COLO829 (cell line): ENCODE data around the gene KCNIP1.

Experiments used
- DNase-seq: peaks from one replicate; pipeline ENCODE4 v3.0.0; 2012; ENCODE audit warnings: low spot score

The KCNIP1 gene

GRCh38 chr5:170563824-170564567, 60.2 kb downstream of the KCNIP1 start:
- DNase-seq, result no peak

DNA sequence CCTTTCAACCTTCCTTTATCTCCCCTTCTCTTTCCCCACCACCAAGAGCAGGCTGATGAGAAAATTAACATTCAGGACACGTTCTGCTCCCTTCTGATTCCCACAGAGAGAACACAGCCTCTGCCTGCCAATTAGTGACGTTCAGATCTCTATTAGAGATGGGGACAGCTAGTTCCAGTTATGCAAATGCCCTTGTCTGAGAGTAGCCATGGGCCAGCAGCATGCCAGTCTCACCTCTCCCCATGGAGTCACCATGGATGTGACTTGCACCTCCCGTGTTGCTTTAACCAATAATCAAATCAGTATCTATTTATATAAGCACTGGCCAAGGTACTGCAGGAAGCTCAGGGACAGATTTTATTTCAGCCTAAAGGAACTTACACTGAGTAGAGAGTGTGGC, 61.3 kb downstream of the KCNIP1 start:
- no peak for DNase-seq

DNA sequence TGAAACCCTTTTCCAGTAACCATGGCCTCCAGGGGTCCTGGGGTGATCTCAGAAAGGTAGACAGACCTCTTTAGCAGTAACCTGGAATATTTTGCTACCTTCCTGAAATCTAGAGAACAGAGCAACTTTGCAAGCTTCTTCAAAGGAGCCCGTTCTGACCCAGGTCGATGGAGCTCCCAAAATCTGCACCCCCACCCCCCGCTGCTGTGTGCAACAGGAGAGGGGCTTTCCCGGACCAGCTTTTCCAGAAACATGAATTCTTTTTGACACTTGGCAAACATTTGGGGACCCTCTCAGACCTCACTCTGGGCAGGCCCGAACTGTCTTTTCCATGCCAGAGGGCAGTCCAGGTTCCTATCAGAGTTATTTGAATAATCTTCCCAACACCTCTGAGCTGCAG, 65.3 kb downstream of the KCNIP1 start:
- DNase-seq, result no peak

- DNase-seq, result no peak
Measured at GRCh38 chr5:170570476-170570875, 66.7 kb downstream of the KCNIP1 start.

GRCh38 chr5:170571281-170571731, 67.5 kb downstream of the KCNIP1 start:
- no peak for DNase-seq

GRCh38 chr5:170571875-170572852, 68.3 kb downstream of the KCNIP1 start:
- DNase-seq, result no peak

GRCh38 chr5:170573114-170573513, 69.3 kb downstream of the KCNIP1 start:
- no peak for DNase-seq

GRCh38 chr5:170573660-170574059, 69.8 kb downstream of the KCNIP1 start:
- no peak for DNase-seq

DNA sequence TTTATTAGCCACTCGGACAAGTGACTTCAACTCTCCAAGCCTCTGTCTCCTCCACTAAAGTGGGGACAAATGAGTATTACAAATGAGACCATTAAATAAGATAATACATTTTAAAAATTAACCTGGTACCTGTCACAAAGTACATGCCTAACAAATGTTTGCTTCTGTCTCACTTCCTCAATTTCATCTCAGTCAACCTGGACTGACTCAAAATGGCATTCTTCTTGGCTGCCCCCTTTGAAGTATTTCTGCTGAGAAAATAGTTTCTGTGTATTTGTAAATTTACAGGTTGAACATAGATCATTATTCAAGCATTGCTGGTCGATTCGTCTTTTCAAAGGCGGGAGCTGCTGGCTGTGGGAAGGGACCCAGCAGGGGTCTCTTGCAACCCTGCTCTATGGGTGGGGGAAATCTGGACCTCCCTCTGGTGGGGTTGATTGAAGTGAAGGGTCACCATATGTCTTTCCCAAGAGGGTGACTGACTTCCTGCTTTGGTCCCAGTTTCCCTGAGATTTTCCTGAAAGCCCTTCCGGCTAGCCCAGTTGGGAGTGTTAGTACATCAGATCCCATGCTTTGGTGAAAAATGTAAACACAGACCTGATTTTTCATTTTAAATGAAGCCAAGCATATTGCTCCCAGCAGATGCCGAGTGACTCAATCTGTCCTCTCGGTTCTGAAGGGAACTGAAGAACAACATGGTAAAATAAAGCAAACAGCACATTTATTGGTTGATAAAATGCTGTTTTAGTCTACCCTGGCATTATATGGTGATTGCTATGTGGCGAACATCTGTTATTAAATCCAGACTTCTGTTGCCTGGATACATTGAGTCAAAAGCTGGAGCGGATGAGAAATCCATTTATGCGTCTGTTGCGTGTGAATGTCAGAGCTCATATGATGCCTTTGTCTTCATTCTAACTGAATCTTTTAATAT, 73.0 kb downstream of the KCNIP1 start:
- no peak for DNase-seq

DNA sequence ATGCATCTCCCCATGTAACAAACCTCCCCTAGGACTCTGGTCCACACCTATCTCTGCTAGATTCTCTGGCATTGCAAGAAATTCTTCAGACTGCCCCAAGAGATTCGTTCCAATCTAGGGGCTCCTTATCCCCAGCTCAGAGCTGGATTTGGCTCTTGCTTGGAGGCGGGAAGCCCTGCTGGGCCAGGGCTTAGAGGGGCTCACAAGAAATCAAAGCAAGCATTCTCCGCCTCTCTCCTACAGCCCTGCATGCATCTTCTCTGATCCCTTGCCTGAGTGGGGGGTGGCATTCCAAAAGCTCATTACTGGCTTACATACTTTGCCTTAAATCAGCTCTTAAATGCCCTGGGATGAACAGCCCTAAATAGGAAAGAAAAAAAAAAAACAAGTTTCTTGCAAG, 75.8 kb downstream of the KCNIP1 start:
- no peak for DNase-seq

- no peak for DNase-seq
Measured at GRCh38 chr5:170581211-170581610, 77.4 kb downstream of the KCNIP1 start.

DNA sequence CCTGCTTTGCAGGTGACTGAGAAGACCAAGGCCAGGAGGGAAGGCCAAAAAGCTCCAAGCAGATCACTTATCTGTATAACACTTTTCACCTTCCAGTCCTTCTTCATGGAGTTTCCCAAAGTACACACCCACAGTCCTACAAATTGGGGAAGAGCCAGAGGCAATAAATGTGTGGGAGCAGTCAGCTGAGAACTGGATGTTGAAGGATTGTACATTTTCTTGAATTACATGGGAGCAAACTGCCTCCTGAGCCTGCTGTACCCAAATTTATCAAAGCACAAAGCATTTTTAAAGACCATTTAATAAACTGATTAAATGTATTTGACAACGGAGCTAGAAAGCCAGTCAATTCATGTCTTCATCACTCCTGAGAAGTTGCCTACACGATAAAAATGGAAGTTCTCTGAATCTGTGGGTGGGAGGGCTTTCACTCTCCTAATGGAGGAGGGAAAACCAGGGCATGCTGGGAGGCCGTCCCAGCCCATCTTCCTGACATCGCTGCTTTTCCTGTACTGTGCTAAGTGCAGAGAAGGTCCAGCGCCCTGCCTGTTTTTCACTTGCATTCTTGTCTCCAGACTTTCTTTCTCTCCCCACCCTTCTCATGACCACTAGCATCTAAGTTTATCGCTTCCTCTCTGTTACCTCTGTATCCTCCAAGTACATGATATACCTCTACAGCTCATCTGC, 79.0 kb downstream of the KCNIP1 start:
- DNase-seq, result no peak

- DNase-seq, result no peak
Measured at GRCh38 chr5:170584003-170584402, 80.2 kb downstream of the KCNIP1 start.

DNA sequence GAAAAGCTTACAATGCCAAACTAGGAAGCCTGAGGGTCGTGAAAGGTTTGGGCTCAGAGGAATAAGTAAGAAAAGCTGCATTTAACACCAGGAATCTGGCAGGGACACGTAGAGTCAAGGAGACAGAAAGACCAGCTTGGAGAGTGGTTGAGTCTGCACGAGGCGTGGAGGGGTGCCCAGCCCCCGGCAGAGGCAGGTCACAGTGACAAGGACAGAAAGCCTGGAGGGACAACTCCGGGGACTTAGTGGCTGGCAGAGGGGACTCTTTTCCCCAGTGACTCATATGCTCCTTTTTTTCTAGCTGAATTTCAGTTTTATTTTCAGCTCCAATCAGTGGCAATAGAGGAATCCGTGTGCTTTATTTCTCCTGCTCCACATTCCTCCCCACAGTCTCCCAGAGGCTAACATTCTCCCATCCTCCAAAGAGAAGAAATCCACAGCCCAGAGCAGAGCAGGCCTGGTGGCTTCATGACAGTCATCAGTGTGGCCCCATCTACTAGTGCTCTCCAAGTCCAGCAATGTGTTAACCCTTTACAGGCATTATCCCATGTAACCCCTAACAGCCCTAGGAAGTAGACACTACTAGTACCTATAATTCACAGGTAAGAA, 80.7 kb downstream of the KCNIP1 start:
- DNase-seq, result no peak

DNA sequence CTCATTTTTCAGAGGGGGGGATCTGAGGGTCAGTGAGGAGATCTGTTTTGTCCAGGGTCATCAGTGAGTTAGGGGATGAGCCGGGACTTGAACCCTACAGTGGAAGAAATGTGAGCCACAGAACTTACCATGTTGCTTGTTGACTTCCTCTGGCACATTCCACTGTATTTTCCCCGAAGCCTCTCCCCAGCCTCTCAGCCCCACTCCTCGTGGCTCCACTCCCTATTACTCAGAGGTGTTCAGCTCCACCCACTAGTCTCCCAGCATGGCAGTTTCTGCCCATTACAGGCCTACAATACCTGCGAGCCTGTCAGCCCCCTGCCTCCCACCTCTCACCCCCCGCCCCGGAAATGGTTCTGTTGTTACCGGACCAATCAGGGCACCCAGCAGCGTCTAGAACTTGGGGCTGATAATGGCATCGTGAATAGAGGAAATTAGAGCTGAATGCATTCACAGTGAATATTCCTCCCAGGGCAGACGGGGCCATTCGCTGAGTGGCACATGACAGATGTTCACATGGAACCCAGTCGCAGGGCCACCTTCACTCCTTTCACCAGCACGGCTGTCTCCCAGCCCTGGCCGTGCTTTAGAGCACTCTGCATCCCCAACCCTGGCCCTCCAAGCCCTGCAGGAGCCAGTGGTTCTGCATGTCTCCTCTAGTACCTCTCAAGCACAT, 81.6 kb downstream of the KCNIP1 start:
- DNase-seq, result no peak

DNA sequence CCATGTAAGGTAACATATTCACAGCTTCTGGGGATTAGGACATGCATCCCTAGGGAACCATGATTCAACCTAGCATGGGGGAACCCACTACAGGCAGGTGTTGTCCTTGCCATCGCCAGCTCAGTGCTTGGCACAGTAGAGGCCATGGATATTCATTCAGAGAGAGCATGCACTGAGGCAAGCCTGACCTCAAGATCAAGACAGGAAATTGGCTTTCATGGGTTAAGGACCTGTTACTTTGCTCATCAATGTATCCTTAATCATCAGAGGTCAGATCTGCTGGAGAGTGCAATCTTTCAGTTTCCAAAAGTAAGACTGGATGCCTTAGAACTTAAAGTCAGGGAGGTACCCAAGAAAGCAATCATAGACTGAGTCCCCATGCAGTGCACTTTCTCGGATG, 84.0 kb downstream of the KCNIP1 start:
- DNase-seq, result no peak

DNA sequence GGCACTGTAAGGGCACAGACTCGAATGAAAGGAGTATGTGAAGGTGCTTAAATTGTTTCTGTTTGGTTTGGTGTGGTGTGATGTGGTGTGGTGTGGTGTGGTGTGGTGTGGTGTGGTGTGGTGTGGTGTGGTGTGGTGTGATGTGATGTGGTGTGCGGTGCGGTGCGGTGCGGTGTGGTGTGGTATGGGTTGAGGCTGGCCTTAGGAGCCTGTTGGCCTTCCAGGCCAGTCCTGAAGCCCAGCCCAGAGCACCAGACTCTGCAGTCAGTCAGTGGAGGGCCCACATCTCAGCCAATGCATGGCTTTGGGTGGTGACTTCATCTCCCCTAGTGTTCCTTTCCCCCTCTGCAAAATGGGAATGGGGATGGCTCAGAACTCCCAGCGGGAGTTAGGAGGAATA, 85.8 kb downstream of the KCNIP1 start:
- no peak for DNase-seq

- no peak for DNase-seq
Measured at GRCh38 chr5:170590566-170590965, 86.7 kb downstream of the KCNIP1 start.

DNA sequence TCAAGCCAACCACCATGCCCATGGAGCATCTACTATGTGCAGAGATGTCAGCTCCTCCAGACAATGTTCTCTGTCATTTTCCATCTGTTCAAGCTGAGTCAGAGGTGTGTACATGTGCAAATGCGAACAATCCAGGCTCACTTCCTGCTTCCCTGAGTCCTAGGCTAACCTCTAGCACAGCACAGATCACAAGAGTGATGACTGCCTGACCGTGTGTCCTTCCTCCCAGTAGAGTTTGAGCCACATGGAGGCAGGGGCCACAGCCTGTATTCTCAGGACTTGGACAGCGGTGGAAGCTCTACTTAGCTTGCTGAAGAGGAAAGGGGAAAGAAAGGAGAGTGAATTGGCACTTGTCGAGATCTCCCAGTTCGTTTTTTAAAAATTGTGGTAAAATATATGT, 87.2 kb downstream of the KCNIP1 start:
- DNase-seq, result no peak

- DNase-seq, result no peak
Measured at GRCh38 chr5:170596482-170597044, 92.7 kb downstream of the KCNIP1 start.
